PFSK-1 (cell line): ENCODE data around the gene HIRIP3.

Experiments used
- FOXP2 ChIP-seq: optimal IDR thresholded peaks from 2 replicates; pipeline ENCODE3; 2011; ENCODE audit warnings: borderline replicate concordance, control low read depth, inconsistent platforms; ENCODE audit not compliant: insufficient read depth; ENCODE audit errors: extremely low read length, extremely low read depth
- POLR2AphosphoS5 ChIP-seq: IDR thresholded peaks from 2 replicates; pipeline ENCODE4 v1.6.1; 2012; ENCODE audit warnings: low read depth, mild to moderate bottlenecking, control low read depth, low read length, moderate library complexity
- REST ChIP-seq, 2 experiments: IDR thresholded peaks; 2 replicates each; pipeline versions ENCODE4 v1.6.1 to v1.8.0; 2011 to 2012; ENCODE audit warnings: low read depth in 2 of 2, low read length in 2 of 2, control low read depth in 1 of 2, inconsistent platforms in 1 of 2, mild to moderate bottlenecking in 1 of 2, moderate library complexity in 1 of 2; ENCODE audit not compliant: insufficient read depth in 1 of 2
- SIN3A ChIP-seq: IDR thresholded peaks from 2 replicates; pipeline ENCODE4 v1.6.1; 2012; ENCODE audit warnings: mild to moderate bottlenecking, low read length, moderate library complexity, borderline replicate concordance; ENCODE audit not compliant: insufficient read depth
- TAF1 ChIP-seq: IDR thresholded peaks from 2 replicates; pipeline ENCODE4 v1.6.1; 2012; ENCODE audit warnings: low read length, control low read depth, borderline replicate concordance; ENCODE audit not compliant: insufficient read depth

The HIRIP3 gene

GRCh38 chr16:29975811-29976511 lies 19.5 kb downstream of the HIRIP3 start:
- no peak for TF ChIP-seq FOXP2
- no peak for TF ChIP-seq REST (IDR thresholded peaks at IDR 0.05; ENCODE audit: insufficient read depth in 1 of 2, low read depth in 2 of 2, low read length in 2 of 2)
- no peak for TF ChIP-seq POLR2AphosphoS5
- TF ChIP-seq TAF1: no peak
- no peak for TF ChIP-seq SIN3A

- TF ChIP-seq POLR2AphosphoS5: no peak
These were observed 20.3 kb downstream of the HIRIP3 start for GRCh38 chr16:29975134-29975538.

- TF ChIP-seq REST (IDR thresholded peaks at IDR 0.05; ENCODE audit: insufficient read depth in 1 of 2, low read depth in 2 of 2, low read length in 2 of 2) (no peak), FOXP2 (no peak), TAF1 (no peak), SIN3A (no peak), POLR2AphosphoS5 (no peak)
These were observed 20.9 kb downstream of the HIRIP3 start for GRCh38 chr16:29974291-29975133.

- TF ChIP-seq SIN3A (0 out of 2 replicates have a peak, but pooled peaks have one; percentile 60), REST (IDR thresholded peaks at IDR 0.05; ENCODE audit: insufficient read depth in 1 of 2, low read depth in 2 of 2, low read length in 2 of 2) (no peak), TAF1 (peak; percentile 72; the same call in 1 of the 2 replicates), POLR2AphosphoS5 (peak; percentile 91), FOXP2 (peak; percentile 57)
These were observed 21.8 kb downstream of the HIRIP3 start, which contains the start of gene TAOK2 for GRCh38 chr16:29973384-29974246. TAOK2 (plus strand) TSS chr16:29973868; CDS start chr16:29977773, 3,905 bp downstream.

GRCh38 chr16:29972992-29973383 lies 22.4 kb downstream of the HIRIP3 start:
- TF ChIP-seq POLR2AphosphoS5 (no peak), TAF1 (no peak), FOXP2 (no peak), REST (IDR thresholded peaks at IDR 0.05; ENCODE audit: insufficient read depth in 1 of 2, low read depth in 2 of 2, low read length in 2 of 2) (no peak), SIN3A (no peak)
